HEK293 (cell line): ENCODE measurements around the gene CAMK2G.
"Not testable (repeated sequence)": the region's sequence is repeated elsewhere in the genome, so short reads cannot be mapped to it uniquely, and the experiment has no call there.

Experiments
- YY1 ChIP-seq: fragments of 450-650 bp; formaldehyde crosslinking; IDR thresholded peaks from 2 replicates; pipeline ENCODE4 v1.5.1; 2018; ENCODE audit warnings: missing biosample characterization, missing genetic modification characterization
- ZBTB7A ChIP-seq: fragments of 450-650 bp; formaldehyde crosslinking; IDR thresholded peaks from 2 replicates; pipeline ENCODE4 v1.5.1; 2016; ENCODE audit warnings: low read depth, missing biosample characterization, missing genetic modification characterization
- ZNF10 ChIP-seq: fragments of 450-650 bp; formaldehyde crosslinking; IDR thresholded peaks from 2 replicates; pipeline ENCODE4 v1.5.1; 2017; ENCODE audit warnings: missing biosample characterization, missing genetic modification characterization
- ZNF292 ChIP-seq: fragments of 450-650 bp; formaldehyde crosslinking; IDR thresholded peaks from 2 replicates; pipeline ENCODE4 v1.5.1; 2016; ENCODE audit warnings: low read depth, missing biosample characterization, missing genetic modification characterization, borderline replicate concordance
- ZNF529 ChIP-seq: fragments of 450-650 bp; formaldehyde crosslinking; IDR thresholded peaks from 2 replicates; pipeline ENCODE4 v1.5.1; 2017; ENCODE audit warnings: missing genetic modification characterization, missing biosample characterization; ENCODE audit not compliant: insufficient replicate concordance
- ZNF664 ChIP-seq: fragments of 450-650 bp; formaldehyde crosslinking; IDR thresholded peaks from 2 replicates; pipeline ENCODE4 v1.5.1; 2016; ENCODE audit warnings: missing biosample characterization, missing genetic modification characterization
- TF ChIP-seq, protein P1 (sequence below): fragments of 450-650 bp; formaldehyde crosslinking; conservative IDR thresholded peaks from 2 replicates; pipeline ENCODE4 v1.5.1; 2016; ENCODE audit warnings: low read depth, missing biosample characterization, missing genetic modification characterization
- TF ChIP-seq, protein P2 (sequence below): fragments of 450-650 bp; formaldehyde crosslinking; IDR thresholded peaks from 2 replicates; pipeline ENCODE4 v1.5.1; 2016; ENCODE audit warnings: missing biosample characterization, missing genetic modification characterization, low read depth
- TF ChIP-seq, protein P3 (sequence below): fragments of 450-650 bp; formaldehyde crosslinking; IDR thresholded peaks from 2 replicates; pipeline ENCODE4 v1.5.1; 2016; ENCODE audit warnings: missing biosample characterization, missing genetic modification characterization
- TF ChIP-seq, protein P4 (sequence below): fragments of 450-650 bp; formaldehyde crosslinking; IDR thresholded peaks from 2 replicates; pipeline ENCODE4; 2016; ENCODE audit warnings: missing biosample characterization, missing genetic modification characterization
- TF ChIP-seq, protein P5 (sequence below): fragments of 450-650 bp; formaldehyde crosslinking; IDR thresholded peaks from 2 replicates; pipeline ENCODE4 v1.5.1; 2016; ENCODE audit warnings: missing biosample characterization, missing genetic modification characterization
- TF ChIP-seq, protein P6 (sequence below): fragments of 450-650 bp; formaldehyde crosslinking; IDR thresholded peaks from 2 replicates; pipeline ENCODE4 v1.5.1; 2016; ENCODE audit warnings: missing biosample characterization, missing genetic modification characterization

DNA sequence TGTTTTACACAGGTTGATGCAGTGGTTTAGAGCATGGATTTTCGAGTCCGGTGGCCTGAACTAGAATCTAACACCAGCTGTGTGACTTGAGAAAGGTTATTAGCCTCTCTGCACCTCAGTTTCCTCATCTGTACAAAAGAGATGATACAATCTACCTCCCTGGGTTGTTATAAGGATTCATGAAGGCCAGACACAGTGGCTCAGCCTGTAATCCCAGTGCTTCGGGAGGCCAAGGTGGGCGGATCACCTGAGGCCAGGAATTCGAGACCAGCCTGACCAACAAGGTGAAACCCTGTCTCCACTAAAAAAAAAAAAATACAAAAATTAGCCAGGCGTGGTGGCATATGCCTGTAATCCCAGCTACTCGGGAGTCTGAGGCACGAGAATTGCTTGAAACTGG lies 45.1 kb upstream of the CAMK2G start:
- TF ChIP-seq, protein P1, sequence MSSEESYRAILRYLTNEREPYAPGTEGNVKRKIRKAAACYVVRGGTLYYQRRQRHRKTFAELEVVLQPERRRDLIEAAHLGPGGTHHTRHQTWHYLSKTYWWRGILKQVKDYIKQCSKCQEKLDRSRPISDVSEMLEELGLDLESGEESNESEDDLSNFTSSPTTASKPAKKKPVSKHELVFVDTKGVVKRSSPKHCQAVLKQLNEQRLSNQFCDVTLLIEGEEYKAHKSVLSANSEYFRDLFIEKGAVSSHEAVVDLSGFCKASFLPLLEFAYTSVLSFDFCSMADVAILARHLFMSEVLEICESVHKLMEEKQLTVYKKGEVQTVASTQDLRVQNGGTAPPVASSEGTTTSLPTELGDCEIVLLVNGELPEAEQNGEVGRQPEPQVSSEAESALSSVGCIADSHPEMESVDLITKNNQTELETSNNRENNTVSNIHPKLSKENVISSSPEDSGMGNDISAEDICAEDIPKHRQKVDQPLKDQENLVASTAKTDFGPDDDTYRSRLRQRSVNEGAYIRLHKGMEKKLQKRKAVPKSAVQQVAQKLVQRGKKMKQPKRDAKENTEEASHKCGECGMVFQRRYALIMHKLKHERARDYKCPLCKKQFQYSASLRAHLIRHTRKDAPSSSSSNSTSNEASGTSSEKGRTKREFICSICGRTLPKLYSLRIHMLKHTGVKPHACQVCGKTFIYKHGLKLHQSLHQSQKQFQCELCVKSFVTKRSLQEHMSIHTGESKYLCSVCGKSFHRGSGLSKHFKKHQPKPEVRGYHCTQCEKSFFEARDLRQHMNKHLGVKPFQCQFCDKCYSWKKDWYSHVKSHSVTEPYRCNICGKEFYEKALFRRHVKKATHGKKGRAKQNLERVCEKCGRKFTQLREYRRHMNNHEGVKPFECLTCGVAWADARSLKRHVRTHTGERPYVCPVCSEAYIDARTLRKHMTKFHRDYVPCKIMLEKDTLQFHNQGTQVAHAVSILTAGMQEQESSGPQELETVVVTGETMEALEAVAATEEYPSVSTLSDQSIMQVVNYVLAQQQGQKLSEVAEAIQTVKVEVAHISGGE (tag by site-specific recombination): not testable (repeated sequence)
- TF ChIP-seq, protein P2, sequence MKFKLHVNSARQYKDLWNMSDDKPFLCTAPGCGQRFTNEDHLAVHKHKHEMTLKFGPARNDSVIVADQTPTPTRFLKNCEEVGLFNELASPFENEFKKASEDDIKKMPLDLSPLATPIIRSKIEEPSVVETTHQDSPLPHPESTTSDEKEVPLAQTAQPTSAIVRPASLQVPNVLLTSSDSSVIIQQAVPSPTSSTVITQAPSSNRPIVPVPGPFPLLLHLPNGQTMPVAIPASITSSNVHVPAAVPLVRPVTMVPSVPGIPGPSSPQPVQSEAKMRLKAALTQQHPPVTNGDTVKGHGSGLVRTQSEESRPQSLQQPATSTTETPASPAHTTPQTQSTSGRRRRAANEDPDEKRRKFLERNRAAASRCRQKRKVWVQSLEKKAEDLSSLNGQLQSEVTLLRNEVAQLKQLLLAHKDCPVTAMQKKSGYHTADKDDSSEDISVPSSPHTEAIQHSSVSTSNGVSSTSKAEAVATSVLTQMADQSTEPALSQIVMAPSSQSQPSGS (tag by site-specific recombination): not testable (repeated sequence)
- TF ChIP-seq, protein P3, sequence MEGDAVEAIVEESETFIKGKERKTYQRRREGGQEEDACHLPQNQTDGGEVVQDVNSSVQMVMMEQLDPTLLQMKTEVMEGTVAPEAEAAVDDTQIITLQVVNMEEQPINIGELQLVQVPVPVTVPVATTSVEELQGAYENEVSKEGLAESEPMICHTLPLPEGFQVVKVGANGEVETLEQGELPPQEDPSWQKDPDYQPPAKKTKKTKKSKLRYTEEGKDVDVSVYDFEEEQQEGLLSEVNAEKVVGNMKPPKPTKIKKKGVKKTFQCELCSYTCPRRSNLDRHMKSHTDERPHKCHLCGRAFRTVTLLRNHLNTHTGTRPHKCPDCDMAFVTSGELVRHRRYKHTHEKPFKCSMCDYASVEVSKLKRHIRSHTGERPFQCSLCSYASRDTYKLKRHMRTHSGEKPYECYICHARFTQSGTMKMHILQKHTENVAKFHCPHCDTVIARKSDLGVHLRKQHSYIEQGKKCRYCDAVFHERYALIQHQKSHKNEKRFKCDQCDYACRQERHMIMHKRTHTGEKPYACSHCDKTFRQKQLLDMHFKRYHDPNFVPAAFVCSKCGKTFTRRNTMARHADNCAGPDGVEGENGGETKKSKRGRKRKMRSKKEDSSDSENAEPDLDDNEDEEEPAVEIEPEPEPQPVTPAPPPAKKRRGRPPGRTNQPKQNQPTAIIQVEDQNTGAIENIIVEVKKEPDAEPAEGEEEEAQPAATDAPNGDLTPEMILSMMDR: not testable (repeated sequence)
- TF ChIP-seq ZNF10 (tag by site-specific recombination); ZNF529; ZNF664 (tag by site-specific recombination); YY1 (tag by site-specific recombination); ZBTB7A (tag by site-specific recombination); ZNF292: not testable (repeated sequence)
- TF ChIP-seq, protein P4, sequence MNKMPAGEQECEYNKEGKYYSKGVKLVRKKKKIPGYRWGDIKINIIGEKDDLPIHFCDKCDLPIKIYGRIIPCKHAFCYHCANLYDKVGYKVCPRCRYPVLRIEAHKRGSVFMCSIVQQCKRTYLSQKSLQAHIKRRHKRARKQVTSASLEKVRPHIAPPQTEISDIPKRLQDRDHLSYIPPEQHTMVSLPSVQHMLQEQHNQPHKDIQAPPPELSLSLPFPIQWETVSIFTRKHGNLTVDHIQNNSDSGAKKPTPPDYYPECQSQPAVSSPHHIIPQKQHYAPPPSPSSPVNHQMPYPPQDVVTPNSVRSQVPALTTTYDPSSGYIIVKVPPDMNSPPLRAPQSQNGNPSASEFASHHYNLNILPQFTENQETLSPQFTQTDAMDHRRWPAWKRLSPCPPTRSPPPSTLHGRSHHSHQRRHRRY (tag by site-specific recombination): not testable (repeated sequence)
- TF ChIP-seq, protein P5, sequence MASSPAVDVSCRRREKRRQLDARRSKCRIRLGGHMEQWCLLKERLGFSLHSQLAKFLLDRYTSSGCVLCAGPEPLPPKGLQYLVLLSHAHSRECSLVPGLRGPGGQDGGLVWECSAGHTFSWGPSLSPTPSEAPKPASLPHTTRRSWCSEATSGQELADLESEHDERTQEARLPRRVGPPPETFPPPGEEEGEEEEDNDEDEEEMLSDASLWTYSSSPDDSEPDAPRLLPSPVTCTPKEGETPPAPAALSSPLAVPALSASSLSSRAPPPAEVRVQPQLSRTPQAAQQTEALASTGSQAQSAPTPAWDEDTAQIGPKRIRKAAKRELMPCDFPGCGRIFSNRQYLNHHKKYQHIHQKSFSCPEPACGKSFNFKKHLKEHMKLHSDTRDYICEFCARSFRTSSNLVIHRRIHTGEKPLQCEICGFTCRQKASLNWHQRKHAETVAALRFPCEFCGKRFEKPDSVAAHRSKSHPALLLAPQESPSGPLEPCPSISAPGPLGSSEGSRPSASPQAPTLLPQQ (tag by site-specific recombination): not testable (repeated sequence)
- TF ChIP-seq, protein P6, sequence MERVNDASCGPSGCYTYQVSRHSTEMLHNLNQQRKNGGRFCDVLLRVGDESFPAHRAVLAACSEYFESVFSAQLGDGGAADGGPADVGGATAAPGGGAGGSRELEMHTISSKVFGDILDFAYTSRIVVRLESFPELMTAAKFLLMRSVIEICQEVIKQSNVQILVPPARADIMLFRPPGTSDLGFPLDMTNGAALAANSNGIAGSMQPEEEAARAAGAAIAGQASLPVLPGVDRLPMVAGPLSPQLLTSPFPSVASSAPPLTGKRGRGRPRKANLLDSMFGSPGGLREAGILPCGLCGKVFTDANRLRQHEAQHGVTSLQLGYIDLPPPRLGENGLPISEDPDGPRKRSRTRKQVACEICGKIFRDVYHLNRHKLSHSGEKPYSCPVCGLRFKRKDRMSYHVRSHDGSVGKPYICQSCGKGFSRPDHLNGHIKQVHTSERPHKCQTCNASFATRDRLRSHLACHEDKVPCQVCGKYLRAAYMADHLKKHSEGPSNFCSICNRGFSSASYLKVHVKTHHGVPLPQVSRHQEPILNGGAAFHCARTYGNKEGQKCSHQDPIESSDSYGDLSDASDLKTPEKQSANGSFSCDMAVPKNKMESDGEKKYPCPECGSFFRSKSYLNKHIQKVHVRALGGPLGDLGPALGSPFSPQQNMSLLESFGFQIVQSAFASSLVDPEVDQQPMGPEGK (tag by site-specific recombination): not testable (repeated sequence)
